ENCODE measurements around the gene INHBA.

- TF ChIP-seq POLR2AphosphoS5 (IDR thresholded peaks at IDR 0.05; ENCODE audit: low read depth, low read length) (no peak), TAF1 (IDR thresholded peaks at IDR 0.05; ENCODE audit: borderline replicate concordance, insufficient read depth, low read length) (no peak)
Observed at GRCh38 chr7:41656366-41656765, 46.5 kb downstream of the INHBA start.
